NCI-H446 (cell line): ENCODE measurements around the gene MBD3.
"Not testable (repeated sequence)": the region's sequence is repeated elsewhere in the genome, so short reads cannot be mapped to it uniquely, and the experiment has no call there.

Experiments
- DNase-seq, 2 experiments: peaks; one replicate each; lab custom pipeline; 2025; lab: John Stamatoyannopoulos, UW

The MBD3 gene

DNA sequence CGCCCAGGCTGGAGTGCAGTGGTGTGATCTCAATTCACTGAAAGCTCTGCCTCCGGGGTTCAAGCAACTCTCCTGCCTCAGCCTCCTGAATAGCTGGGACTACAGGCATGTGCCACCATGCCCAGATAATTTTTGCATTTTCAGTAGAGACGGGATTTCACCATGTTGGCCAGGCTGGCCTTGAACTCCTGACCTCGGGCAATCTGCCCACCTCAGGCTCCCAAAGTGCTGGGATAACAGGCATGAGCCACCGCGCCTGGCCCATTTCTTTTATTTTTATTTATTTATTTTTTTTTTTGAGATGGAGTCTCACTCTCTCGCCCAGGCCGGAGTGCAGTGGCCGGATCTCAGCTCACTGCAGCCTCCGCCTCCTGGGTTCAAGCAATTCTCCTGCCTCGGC lies 52.9 kb downstream of the MBD3 start:
- not testable (repeated sequence) for DNase-seq

- no peak for DNase-seq
Measured at GRCh38 chr19:1538978-1539377, 53.7 kb downstream of the MBD3 start.

- DNase-seq: not testable (repeated sequence)
Measured at GRCh38 chr19:1535699-1536098, 57.0 kb downstream of the MBD3 start.

DNA sequence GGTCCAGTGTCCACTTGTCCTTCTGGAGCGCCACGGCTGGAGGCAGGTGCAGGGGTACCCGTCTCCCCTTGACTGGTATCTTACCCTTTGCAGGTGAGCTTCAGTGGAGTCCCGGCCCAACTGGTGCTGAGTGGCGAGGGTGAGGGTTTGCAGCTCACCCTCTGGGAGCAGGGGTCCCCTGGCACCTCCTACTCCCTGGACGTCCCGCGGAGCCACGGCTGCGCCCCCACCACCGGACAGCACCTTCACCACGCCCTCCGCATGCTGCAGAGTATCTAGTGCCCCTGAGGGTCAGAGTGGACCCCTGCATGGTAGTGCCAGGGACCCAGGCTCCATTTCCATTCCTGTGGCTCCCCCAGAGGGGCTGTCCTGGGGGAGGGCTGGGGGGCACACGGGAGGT lies 57.7 kb downstream of the MBD3 start:
- no peak for DNase-seq

DNA sequence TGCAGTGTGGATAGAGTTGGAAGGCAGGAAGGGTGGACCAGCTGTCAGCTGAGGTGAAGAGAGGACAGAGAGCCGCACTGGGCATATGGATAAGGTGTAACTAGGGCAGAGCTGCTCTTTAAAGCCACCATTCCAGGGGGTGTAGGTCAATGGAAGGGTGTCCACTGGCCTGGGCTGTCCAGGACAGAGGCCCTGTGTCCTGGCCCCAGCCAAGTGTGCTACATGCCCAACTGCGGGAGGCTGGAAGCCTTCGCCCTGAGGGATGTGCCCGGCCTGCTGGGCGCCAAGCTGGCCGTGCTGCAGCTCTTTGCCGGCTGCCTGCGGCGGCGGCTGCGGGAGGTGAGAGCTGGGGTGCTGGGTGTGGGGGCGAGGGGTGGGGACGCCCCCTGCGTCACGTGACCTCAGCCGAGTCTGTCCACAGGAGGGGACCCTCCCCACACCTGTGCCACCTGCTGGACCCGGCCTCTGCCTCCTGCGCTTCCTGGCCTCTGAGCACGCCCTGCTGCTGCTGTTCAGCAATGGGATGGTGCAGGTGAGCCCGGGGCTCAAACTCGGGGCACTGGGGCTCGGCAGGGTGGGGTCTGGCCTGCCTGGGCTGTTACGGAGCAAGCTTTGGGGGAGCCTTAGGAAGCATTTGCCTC lies 59.0 kb downstream of the MBD3 start:
- DNase-seq: no peak

DNA sequence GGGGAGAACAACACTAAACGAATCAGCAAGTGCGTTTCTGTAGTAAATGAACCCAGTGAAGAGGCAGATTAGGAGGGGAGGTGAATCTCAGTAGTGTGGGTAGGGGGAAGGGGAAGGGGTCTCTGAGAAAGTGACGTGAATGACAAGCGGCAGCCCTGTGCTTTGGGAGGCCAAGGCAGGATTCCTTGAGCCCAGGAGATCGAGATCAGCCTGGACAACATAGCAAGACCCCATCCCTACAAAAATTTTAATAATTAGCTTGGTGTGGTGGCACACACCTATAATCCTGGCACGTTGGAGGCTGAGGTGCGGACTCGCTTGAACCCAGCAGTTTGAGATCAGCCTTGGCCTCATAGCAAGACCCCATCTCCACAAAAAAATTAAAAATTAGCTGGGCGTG lies 60.7 kb downstream of the MBD3 start:
- no peak for DNase-seq

- no peak for DNase-seq
Measured at GRCh38 chr19:1531587-1531986, 61.1 kb downstream of the MBD3 start.

- DNase-seq: not testable (repeated sequence)
Measured at GRCh38 chr19:1530856-1531255, 61.8 kb downstream of the MBD3 start.

DNA sequence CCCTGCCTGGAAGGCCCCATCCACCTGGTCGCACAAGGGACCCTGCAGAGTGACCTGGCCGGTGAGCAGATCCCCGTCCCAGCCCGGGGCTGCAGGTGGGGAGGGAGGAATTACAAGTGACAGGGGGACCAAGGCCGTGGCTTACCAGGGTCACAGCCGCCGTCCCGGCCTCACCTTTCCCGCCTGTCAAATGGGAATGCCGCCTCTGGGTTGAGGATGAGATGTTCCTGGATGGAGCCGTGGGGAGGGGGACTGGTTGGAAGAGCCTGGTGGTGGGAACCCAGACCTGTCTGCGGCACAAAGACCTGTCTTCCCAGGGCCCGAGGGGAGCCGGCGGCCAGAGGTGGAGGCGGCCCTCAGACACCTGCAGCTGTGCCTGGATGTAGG lies 63.2 kb downstream of the MBD3 start:
- no peak for DNase-seq

DNA sequence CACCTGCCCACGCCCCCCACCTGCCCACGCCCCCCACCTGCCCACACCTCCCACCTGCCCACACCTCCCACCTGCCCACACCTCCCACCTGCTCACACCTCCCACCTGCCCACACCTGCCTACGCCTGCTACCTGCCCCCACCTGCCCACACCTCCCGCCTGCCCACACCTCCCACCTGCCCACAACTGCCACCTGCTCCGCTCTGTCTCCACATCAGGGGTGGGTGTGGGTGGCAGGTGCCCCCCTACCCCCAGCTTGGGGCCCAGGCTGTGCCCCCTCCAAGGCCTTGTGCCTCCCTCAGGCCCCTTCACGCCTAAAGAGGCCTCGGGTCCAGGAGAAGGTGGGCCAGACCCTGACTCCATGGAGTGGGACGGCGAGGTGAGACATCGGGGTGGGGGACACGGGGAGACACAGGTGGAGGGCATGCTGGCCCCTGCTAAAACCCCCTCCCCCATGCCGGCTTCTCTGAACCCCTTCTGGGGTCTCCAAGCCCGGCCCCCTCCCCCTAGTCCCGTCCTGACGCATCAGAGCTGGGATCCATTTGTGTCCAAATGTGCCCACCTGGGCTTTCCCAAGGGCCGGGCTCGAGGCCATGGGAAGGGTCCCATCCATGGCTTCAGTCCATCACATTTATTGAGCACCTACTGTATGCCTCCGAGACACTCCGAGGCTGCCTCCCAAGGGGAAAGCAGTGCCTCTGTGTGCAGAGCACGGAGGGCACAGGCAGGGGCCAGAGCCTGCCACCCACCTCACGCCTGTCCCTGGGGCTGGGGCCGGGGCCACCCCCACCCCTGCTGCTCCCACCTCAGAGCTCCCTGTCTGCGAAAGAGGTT lies 63.9 kb downstream of the MBD3 start:
- DNase-seq: no peak

GRCh38 chr19:1527650-1528309 lies 64.9 kb downstream of the MBD3 start:
- no peak for DNase-seq

DNA sequence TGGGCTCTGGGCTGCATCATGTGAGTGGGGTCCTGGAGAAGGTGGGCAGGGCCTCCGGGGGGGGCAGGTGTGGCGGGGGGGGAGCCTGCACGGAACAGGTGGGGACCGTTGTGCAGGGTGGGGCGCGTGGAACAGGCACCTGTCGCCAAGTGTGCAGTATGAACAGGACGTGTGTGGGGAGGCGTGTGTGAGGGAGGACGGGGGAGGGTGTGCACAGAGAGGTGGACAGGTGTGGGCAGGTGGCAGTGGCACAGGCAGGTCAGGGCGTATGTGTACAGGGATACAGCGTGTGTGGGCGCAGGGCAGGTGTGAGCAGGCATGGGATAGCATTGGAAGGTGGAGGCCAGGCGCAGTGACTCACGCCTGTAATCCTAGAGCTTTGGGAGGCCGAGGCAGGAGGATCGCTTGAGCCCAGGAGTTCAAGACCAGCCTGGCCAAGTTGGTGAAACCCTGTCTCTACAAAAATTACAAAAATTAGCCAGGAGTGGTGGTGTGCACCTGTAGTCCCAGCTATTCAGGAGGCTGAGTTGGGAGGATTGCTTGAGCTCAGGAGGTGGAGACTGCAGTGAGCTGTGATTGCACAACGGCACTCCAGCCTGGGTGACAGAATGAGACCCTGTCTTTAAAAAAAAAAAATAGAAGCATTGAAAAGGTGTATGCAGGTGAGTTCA lies 65.6 kb downstream of the MBD3 start:
- no peak for DNase-seq

DNA sequence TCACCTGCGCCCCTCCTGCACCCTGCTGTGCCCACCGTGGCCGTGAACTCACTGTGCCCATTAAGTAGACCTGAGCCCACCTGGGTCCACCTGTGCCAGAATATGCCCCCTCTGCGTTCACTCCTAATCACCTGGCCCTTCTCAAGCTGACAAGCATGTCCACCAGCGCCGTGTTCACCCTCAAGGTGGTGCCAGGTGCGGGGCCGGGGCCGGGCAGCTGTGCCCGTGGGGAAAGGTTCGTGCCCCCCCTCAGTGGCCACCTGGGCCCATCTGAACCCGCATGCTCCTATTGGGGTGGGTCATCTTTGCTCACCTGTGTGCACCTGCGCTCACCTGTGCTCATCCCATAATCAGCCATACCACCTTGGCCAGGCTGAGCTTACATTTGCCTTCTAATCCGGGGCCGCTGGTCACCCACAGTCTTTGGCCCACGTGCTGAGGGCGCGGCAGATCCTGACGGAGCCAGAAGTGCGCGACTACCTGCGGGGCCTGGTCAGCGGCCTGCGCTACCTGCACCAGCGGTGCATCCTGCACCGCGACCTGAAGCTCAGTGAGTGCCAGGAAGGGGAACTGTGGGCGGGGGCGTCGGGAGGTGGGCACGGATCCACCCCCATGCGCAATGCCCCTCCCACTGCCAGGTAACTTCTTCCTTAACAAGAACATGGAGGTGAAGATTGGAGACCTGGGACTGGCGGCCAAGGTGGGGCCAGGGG lies 66.4 kb downstream of the MBD3 start:
- no peak for DNase-seq

- no peak for DNase-seq
Measured at GRCh38 chr19:1525343-1525742, 67.3 kb downstream of the MBD3 start.

DNA sequence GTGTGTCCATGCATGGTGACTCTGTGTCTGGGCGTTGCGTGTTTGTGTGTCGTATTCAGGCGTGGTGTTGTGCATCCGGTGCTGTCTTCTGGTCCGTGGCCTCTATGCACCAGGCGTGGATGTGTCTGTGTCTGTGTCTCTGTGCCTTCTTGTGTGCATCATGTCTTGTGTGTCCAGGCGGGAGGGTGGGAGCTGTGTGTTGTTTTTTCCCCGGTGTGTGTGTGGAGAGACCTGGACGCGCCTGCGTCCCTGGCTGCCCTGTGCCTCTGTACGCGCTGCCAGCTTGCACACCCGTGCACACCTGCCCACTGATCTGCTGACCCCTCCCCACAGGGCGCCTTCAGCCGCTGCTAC lies 67.7 kb downstream of the MBD3 start:
- no peak for DNase-seq

GRCh38 chr19:1524287-1524971 lies 68.2 kb downstream of the MBD3 start:
- DNase-seq: no peak
